Activated naive CD8-positive, alpha-beta T cell treated with anti-CD3 and anti-CD28 coated beads for 36 hours (primary cell): ENCODE data around the gene LIN7B. TPM values are rescaled to one million over a fixed set of nuclear protein-coding genes. Genes with fewer than 3 reads are reported as not detected.
"Not testable (repeated sequence)": the region's sequence is repeated elsewhere in the genome, so short reads cannot be mapped to it uniquely, and the experiment has no call there.

Experiments used
- DNase-seq: peaks from one replicate; pipeline ENCODE4 v3.0.0; 2021
- H3K27ac Mint-ChIP-seq: one replicate; pipeline ENCODE4 v1.8.0; 2022; ENCODE audit warnings: mild to moderate bottlenecking, moderate library complexity, mixed read lengths
- H3K27me3 Mint-ChIP-seq: one replicate; pipeline ENCODE4 v1.8.0; 2022; ENCODE audit warnings: mild to moderate bottlenecking, mixed read lengths
- H3K36me3 Mint-ChIP-seq: one replicate; pipeline ENCODE4 v1.8.0; 2021; ENCODE audit warnings: mild to moderate bottlenecking, mixed read lengths
- H3K4me1 Mint-ChIP-seq: one replicate; pipeline ENCODE4 v1.8.0; 2021; ENCODE audit warnings: mixed read lengths
- H3K4me3 Mint-ChIP-seq: one replicate; pipeline ENCODE4 v1.8.0; 2022; ENCODE audit warnings: mild to moderate bottlenecking, moderate library complexity, mixed read lengths
- H3K9me3 Mint-ChIP-seq: one replicate; pipeline ENCODE4 v1.8.0; 2022; ENCODE audit warnings: mixed read lengths
- total RNA-seq, 2 experiments: library from RNA; stranded (reverse); gene quantifications; one replicate each; pipeline ENCODE4 v1.2.3, GENCODE V29; 2021

LIN7B gene
- total RNA-seq, 2 experiments from 2014 or later, result 2.2 to 2.5 TPM

DNA sequence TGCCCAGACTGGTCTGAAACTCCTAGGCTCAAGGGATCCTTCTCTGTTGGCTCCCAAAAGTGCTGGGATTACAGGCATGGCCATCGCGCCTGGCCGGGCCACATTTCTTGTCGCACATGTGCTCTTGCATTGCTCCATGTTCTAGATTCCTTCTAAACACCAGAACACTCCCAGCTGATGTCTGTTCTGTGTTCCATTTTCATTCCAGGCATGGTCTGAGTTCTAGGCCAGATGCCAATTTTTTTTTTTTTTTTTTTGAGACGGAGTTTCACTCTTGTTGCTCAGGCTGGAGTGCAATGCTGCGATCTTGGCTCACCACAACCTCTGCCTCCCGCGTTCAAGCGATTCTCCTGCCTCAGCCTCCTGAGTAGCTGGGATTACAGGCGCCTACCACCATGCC lies 7.7 kb downstream of the LIN7B start:
- Mint-ChIP-seq H3K4me1 (peaks cover 19% of the 10 kb centered on the region), H3K27me3 (peaks cover 16% of the 10 kb centered on the region)
- not testable (repeated sequence) for H3K9me3 Mint-ChIP-seq, H3K27ac Mint-ChIP-seq, H3K36me3 Mint-ChIP-seq, DNase-seq, H3K4me3 Mint-ChIP-seq

DNA sequence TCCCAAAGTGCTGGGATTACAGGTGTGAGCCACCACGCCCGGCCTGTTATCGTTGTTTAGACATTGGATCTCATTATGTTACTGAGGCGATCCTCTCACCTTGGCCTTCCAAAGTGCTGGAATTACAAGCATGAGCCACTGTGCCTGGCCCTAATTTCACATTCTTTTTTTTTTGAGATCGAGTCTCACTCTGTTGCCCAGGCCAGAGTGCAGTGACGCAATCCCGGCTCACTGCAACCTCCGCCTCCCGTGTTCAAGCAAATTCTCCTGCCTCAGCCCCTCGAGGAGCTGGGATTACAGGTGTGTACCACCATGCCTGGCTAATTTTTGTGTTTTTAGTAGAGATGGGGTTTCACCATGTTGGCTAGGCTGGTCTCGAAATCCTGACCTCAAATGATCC lies 9.1 kb downstream of the LIN7B start:
- not testable (repeated sequence) for H3K4me3 Mint-ChIP-seq

GRCh38 chr19:49125025-49125731 lies 11.0 kb downstream of the LIN7B start:
- Mint-ChIP-seq H3K4me1 (peaks cover 10% of the 10 kb centered on the region), H3K36me3 (no peaks in the 10 kb centered on the region), H3K27me3 (peaks cover 12% of the 10 kb centered on the region), H3K27ac (no peak overlapping the region), H3K9me3 (no peaks in the 10 kb centered on the region), H3K4me3 (no peak overlapping the region)
- DNase-seq, result no peak

More for the DNA sequence above, 9.1 kb downstream of the LIN7B start:
- not testable (repeated sequence) for H3K27ac Mint-ChIP-seq, DNase-seq, H3K36me3 Mint-ChIP-seq, H3K9me3 Mint-ChIP-seq
- peaks cover 16% of the 10 kb centered on the region for H3K27me3 Mint-ChIP-seq
- peaks cover 13% of the 10 kb centered on the region for H3K4me1 Mint-ChIP-seq

DNA sequence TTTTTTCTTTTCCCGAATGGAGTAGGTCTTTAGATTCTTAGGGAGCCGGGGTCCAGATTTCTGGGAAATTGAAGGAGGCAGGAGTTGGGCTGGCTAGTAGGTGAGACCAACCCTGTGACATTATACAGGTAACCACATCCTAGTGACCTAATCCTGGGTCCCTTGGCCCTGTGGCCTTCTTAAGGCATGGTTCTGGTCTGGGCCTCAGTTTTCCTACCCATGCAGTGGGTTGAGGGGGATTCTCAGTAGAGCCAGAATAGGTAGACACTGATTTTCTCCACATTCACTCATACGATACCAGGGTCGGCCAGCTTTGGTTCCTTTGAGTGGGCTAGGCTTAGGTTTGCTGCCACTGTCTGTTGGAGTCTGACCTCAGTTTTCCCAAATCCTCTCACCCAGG lies 12.4 kb downstream of the LIN7B start:
- Mint-ChIP-seq H3K36me3 (no peaks in the 10 kb centered on the region), H3K4me3 (no peak overlapping the region)

GRCh38 chr19:49127225-49127624 lies 13.1 kb downstream of the LIN7B start:
- H3K9me3 Mint-ChIP-seq, H3K4me3 Mint-ChIP-seq, H3K27ac Mint-ChIP-seq, H3K4me1 Mint-ChIP-seq, DNase-seq, H3K36me3 Mint-ChIP-seq, H3K27me3 Mint-ChIP-seq: not testable (repeated sequence)

More for the DNA sequence above, 12.4 kb downstream of the LIN7B start:
- Mint-ChIP-seq H3K4me1 (peaks cover 2% of the 10 kb centered on the region), H3K27me3 (peaks cover 4% of the 10 kb centered on the region), H3K27ac (no peak overlapping the region), H3K9me3 (no peaks in the 10 kb centered on the region)
- no peak for DNase-seq

DNA sequence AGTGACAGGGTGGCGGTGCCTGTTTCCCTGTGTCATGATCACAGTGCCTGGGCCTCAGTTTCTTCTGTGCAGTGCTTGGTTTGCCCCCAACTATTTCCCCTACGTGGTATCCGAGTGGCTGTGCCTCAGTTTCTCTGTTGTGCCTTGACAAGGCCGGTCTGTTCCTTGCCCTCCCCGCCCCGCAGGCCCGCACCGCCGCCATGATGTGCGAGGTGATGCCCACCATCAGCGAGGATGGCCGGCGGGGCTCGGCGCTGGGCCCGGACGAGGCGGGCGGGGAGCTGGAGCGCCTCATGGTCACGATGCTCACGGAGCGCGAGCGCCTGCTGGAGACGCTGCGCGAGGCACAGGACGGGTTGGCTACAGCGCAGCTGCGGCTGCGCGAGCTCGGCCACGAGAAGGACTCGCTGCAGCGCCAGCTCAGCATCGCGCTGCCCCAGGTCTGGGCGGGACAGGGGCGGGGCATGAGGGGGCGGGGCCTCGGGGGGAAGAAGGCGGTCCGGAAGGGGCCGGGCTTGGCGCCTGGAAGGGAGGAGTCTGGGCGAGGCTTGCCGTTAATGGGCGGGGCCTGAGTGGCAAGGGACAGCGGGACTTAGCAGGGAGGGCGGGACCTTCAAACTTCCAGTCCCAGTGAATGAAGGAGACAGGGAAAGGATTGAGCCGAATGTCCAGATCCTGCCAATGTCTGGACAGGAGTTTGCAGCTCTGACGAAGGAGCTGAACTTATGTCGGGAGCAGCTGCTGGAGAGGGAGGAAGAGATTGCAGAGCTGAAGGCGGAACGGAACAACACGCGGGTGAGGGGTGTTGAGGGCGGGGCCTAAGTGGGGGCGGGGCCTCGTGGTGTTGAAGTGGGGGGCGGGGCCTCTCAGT lies 13.7 kb downstream of the LIN7B start:
- H3K4me1 Mint-ChIP-seq, result peaks cover 2% of the 10 kb centered on the region
- DNase-seq, result peak; percentile 94
- H3K36me3 Mint-ChIP-seq, result no peaks in the 10 kb centered on the region
- peaks cover 4% of the 10 kb centered on the region for H3K27me3 Mint-ChIP-seq
- peak overlapping the region; percentile 85 for H3K4me3 Mint-ChIP-seq
- peak overlapping the region; percentile 87 for H3K27ac Mint-ChIP-seq
- H3K9me3 Mint-ChIP-seq, result no peaks in the 10 kb centered on the region

DNA sequence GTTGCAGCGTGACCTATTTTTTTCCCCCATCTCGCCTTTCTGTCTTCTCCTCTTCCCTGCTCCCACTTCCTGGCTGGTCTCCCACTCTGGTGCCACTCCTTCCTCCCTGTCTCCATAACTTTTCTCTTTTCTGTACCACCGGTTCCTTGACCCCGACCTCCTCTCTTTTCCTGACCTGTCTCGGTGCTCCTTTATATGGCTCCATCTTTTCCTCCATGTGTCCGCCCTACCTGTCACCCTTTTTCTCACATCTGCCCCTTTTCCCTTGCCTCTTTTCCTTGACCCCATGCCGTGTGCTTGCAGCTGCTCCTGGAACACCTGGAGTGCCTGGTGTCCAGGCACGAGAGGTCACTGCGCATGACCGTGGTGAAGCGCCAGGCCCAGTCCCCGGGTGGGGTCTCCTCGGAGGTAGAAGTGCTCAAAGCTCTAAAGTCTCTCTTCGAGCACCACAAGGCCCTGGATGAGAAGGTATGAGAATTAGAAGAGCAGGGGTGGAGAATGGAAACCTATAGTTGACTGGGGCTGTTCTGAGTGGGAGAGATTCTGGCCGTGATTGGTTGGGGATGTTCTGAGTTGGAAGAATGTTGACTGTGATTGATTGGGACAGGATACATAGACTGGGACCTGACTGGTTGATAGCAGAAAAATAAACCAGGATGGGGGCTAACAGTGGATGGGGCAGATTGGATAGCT lies 14.5 kb downstream of the LIN7B start:
- Mint-ChIP-seq H3K27me3 (peaks cover 6% of the 10 kb centered on the region), H3K9me3 (no peaks in the 10 kb centered on the region), H3K27ac (no peak overlapping the region), H3K4me3 (peak overlapping the region; percentile 85), H3K4me1 (peaks cover 6% of the 10 kb centered on the region), H3K36me3 (peaks cover 1% of the 10 kb centered on the region)
- DNase-seq, result no peak

GRCh38 chr19:49129238-49129583 lies 15.0 kb downstream of the LIN7B start:
- peaks cover 11% of the 10 kb centered on the region for H3K4me1 Mint-ChIP-seq
- DNase-seq, result no peak
- H3K9me3 Mint-ChIP-seq, result no peaks in the 10 kb centered on the region
- H3K27me3 Mint-ChIP-seq, result peaks cover 10% of the 10 kb centered on the region
- H3K4me3 Mint-ChIP-seq, result no peak overlapping the region
- peaks cover 3% of the 10 kb centered on the region for H3K36me3 Mint-ChIP-seq
- no peak overlapping the region for H3K27ac Mint-ChIP-seq

DNA sequence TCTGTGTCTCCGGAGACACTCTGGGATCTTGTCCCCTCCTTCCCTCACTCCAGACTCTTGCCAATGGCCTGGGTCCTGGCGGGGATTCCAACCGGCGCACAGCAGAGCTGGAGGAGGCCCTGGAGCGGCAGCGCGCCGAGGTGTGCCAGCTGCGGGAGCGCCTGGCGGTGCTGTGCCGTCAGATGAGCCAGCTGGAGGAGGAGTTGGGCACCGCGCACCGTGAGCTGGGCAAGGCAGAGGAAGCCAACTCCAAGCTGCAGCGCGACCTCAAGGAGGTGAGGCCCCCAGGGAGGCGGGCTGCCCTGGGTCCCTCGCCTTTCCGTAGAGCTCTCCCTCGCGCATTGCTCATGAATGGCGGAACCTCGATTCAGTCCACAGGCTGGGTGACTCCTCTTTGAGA lies 16.2 kb downstream of the LIN7B start:
- H3K27ac Mint-ChIP-seq, result no peak overlapping the region
- H3K9me3 Mint-ChIP-seq, result no peaks in the 10 kb centered on the region
- H3K36me3 Mint-ChIP-seq, result peaks cover 5% of the 10 kb centered on the region
- no peak overlapping the region for H3K4me3 Mint-ChIP-seq
- DNase-seq, result no peak
- H3K4me1 Mint-ChIP-seq, result peaks cover 11% of the 10 kb centered on the region
- H3K27me3 Mint-ChIP-seq, result peaks cover 19% of the 10 kb centered on the region

GRCh38 chr19:49132974-49133609 lies 18.9 kb downstream of the LIN7B start:
- peaks cover 5% of the 10 kb centered on the region for H3K36me3 Mint-ChIP-seq
- H3K4me1 Mint-ChIP-seq, result peaks cover 11% of the 10 kb centered on the region
- H3K27ac Mint-ChIP-seq, result no peak overlapping the region
- H3K9me3 Mint-ChIP-seq, result no peaks in the 10 kb centered on the region
- H3K27me3 Mint-ChIP-seq, result peaks cover 19% of the 10 kb centered on the region
- no peak for DNase-seq
- peak overlapping the region; percentile 67 for H3K4me3 Mint-ChIP-seq

- DNase-seq, result no peak
Measured at GRCh38 chr19:49133621-49134454, 19.7 kb downstream of the LIN7B start.

DNA sequence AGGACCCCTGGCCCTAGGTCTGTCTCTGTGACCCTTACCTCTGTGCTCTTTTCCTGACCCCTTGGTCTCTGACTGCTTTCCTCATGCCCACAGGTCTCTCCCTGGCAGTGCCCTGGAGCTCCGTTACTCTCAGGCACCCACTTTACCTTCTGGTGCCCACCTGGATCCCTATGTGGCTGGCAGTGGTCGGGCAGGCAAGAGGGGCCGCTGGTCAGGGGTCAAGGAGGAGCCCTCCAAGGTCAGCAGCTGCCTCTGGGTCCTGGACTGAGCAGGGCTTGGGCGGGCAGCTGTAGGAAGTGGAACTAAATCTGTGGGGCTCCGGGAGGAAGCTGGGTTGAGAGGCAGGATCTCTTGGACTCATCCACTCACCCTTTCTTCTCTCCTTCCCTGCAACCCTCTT lies 21.5 kb downstream of the LIN7B start:
- H3K36me3 Mint-ChIP-seq, result peaks cover 5% of the 10 kb centered on the region
- H3K27me3 Mint-ChIP-seq, result peaks cover 19% of the 10 kb centered on the region
- peaks cover 9% of the 10 kb centered on the region for H3K4me1 Mint-ChIP-seq
- no peak for DNase-seq
- H3K4me3 Mint-ChIP-seq, result no peak overlapping the region
- H3K9me3 Mint-ChIP-seq, result no peaks in the 10 kb centered on the region
- no peak overlapping the region for H3K27ac Mint-ChIP-seq

More at GRCh38 chr19:49133621-49134454, 19.7 kb downstream of the LIN7B start:
- peak overlapping the region; percentile 67 for H3K4me3 Mint-ChIP-seq
- H3K36me3 Mint-ChIP-seq, result peaks cover 5% of the 10 kb centered on the region
- peaks cover 19% of the 10 kb centered on the region for H3K27me3 Mint-ChIP-seq
- H3K9me3 Mint-ChIP-seq, result no peaks in the 10 kb centered on the region
- no peak overlapping the region for H3K27ac Mint-ChIP-seq
- H3K4me1 Mint-ChIP-seq, result peaks cover 9% of the 10 kb centered on the region

DNA sequence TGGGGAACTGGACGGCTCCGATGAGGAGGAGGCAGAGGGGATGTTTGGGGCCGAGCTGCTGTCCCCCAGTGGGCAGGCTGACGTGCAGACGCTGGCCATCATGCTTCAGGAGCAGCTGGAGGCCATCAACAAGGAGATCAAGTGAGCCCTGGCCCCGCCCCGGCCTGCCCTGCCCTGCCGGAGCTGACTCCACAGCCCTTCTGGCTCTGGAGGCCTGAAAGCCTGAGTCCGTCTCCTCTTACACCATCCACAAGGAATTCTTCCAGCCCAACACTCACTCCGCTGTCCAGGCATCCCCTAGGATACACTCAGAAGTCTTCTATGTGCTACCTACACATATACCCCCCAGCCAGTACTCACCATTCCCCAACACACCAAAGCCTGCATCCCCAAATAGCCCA lies 22.6 kb downstream of the LIN7B start:
- DNase-seq, result no peak
- peaks cover 9% of the 10 kb centered on the region for H3K4me1 Mint-ChIP-seq
- H3K27ac Mint-ChIP-seq, result no peak overlapping the region
- no peaks in the 10 kb centered on the region for H3K9me3 Mint-ChIP-seq
- no peak overlapping the region for H3K4me3 Mint-ChIP-seq
- H3K36me3 Mint-ChIP-seq, result peaks cover 5% of the 10 kb centered on the region
- peaks cover 19% of the 10 kb centered on the region for H3K27me3 Mint-ChIP-seq

DNA sequence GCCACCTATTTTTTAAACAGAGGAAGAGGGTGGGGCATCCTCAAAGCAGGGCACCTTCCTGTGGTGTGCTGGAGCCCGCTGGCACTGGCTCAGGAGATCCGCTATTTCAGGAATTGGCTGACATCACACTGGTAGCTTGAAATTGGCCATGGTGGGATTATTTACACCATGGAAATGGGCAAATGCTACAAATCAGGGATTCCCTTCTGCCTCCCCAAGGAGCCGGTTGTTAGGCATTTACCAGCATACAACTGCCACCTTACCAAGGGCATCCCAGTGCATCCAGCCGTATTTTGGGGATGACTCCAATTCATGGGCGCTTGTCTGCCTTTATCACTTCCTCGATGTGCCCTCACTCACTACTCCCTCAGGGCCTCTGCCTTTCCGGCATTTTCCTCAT lies 26.8 kb downstream of the LIN7B start:
- Mint-ChIP-seq H3K4me1 (peaks cover 15% of the 10 kb centered on the region), H3K27me3 (peaks cover 27% of the 10 kb centered on the region), H3K4me3 (no peak overlapping the region), H3K27ac (no peak overlapping the region), H3K9me3 (no peaks in the 10 kb centered on the region), H3K36me3 (peaks cover 1% of the 10 kb centered on the region)
- DNase-seq, result no peak
